Cardiac muscle cell (in vitro differentiated cells and primary cell): ENCODE results near the gene KHSRP. TPM values are rescaled to one million over a fixed set of nuclear protein-coding genes. Genes with fewer than 3 reads are reported as not detected.
"Not testable (repeated sequence)": the region's sequence is repeated elsewhere in the genome, so short reads cannot be mapped to it uniquely, and the experiment has no call there.

Source experiments
- DNase-seq, 2 donors: peaks; one replicate each; pipeline versions ENCODE4 v3.0.0 to v3.0.0-alpha.2; 2010 to 2017; ENCODE audit warnings: low read depth in 1 of 2, low spot score in 1 of 2
- H3K27ac ChIP-seq: fragments of 200-600 bp; sonication (generic); 2 replicates; pipeline ENCODE4 v1.5.1; 2016
- H3K27me3 ChIP-seq: fragments of 200-600 bp; sonication (generic); 2 replicates; pipeline ENCODE4 v1.6.0; 2016; ENCODE audit warnings: control low read depth
- H3K36me3 ChIP-seq: fragments of 200-600 bp; sonication (generic); 2 replicates; pipeline ENCODE4 v1.5.1; 2016; ENCODE audit warnings: control low read depth
- H3K4me1 ChIP-seq: fragments of 200-600 bp; sonication (generic); 2 replicates; pipeline ENCODE4 v1.8.1; 2017; ENCODE audit warnings: low read depth, mild to moderate bottlenecking, mixed run types
- H3K4me3 ChIP-seq: fragments of 200-600 bp; sonication (generic); 2 replicates; pipeline ENCODE4 v1.5.1; 2016; ENCODE audit warnings: mild to moderate bottlenecking
- H3K9me3 ChIP-seq: fragments of 200-600 bp; sonication (generic); 2 replicates; pipeline ENCODE4 v1.5.1; 2017; ENCODE audit warnings: low read depth, mild to moderate bottlenecking, control low read depth
- polyA plus RNA-seq: library from polyadenylated mRNA; unstranded; fragments of >200 nt; fragmentation: Nextera tagmentation; extraction: Ambion mirVana; gene quantifications from 2 replicates; pipeline ENCODE4 v1.2.1, GENCODE V29; 2016
- total RNA-seq: library from RNA; depleted of rRNA; stranded (reverse); fragments of >200 nt; gene quantifications from 2 replicates; pipeline ENCODE4 v1.2.3, GENCODE V29; 2016
- TF ChIP-seq, protein P1 (sequence below): IDR thresholded peaks from 2 replicates; pipeline ENCODE4 v1.5.1; 2012; ENCODE audit warnings: low read depth, mild to moderate bottlenecking, low read length

Gene KHSRP
- total and polyA plus RNA-seq, 2 experiments from 2014 or later, result 262 to 320 TPM

DNA sequence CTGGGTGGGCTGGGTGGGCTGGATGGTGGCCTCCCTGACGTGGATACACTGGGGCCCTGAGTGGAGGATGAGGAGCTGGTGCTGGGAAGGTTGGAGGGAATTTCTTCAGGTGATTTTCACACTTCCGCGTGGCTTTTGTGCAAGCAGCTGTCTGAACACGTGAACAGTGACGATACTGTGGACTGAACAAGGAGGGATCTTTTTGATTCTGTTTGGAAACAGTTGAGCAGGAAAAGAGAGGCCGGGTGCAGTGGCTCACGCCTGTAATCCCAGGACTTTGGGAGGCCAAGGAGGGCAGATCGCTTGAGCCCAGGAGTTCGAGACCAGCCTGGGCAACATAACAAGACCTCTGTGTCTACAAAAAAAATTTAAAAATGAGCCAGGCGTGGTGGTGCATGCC, 22.6 kb downstream of the KHSRP start:
- Histone ChIP-seq H3K27ac (no peak overlapping the region), H3K4me3 (no peak overlapping the region), H3K36me3 (no peaks in the 10 kb centered on the region), H3K9me3 (no peaks in the 10 kb centered on the region), H3K4me1 (no peaks in the 10 kb centered on the region), H3K27me3 (no peaks in the 10 kb centered on the region)
- TF ChIP-seq, protein P1, sequence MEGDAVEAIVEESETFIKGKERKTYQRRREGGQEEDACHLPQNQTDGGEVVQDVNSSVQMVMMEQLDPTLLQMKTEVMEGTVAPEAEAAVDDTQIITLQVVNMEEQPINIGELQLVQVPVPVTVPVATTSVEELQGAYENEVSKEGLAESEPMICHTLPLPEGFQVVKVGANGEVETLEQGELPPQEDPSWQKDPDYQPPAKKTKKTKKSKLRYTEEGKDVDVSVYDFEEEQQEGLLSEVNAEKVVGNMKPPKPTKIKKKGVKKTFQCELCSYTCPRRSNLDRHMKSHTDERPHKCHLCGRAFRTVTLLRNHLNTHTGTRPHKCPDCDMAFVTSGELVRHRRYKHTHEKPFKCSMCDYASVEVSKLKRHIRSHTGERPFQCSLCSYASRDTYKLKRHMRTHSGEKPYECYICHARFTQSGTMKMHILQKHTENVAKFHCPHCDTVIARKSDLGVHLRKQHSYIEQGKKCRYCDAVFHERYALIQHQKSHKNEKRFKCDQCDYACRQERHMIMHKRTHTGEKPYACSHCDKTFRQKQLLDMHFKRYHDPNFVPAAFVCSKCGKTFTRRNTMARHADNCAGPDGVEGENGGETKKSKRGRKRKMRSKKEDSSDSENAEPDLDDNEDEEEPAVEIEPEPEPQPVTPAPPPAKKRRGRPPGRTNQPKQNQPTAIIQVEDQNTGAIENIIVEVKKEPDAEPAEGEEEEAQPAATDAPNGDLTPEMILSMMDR, result no peak
- no peak for DNase-seq

DNA sequence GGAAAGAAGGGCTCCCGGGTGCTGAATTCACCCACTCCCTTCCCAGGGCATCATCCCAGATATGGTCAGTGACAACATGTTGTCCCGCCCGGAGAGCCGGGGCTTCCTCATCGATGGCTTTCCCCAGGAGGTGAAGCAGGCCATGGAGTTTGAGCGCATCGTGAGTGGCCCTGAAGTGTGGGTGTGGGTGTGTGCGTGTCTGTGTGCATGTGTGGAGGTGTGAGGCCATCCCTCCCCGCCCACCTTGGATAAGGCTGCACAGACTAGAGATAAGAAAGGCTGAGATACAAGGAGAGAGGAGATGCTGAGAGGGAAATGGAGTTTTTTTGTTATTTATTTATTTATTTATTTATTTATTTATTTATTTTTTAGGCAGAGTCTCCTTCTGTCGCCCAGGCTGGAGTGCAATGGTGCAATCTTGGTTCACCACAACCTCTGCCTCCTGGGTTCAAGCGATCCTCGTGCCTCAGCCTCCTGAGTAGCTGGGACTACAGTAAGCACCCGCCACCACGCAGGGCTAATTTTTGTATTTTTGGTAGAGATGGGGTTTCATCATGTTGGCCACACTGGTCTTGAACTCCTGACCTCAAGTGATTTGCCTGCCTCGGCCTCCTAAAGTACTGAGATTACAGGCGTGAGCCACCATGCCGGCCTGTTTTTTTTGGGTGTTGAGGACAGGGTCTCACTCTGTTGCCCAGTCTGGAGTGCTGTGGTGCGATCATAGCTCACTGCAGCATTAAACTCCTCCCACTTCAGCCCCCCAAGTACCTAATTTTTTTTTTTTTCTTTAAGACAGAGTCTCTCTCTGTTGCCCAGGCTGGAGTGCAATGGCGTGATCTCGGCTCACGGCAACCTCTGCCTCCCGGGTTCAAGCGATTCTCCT, 24.3 kb downstream of the KHSRP start:
- H3K27ac ChIP-seq, H3K36me3 ChIP-seq, H3K9me3 ChIP-seq, DNase-seq, H3K4me3 ChIP-seq, H3K4me1 ChIP-seq, H3K27me3 ChIP-seq: not testable (repeated sequence)

DNA sequence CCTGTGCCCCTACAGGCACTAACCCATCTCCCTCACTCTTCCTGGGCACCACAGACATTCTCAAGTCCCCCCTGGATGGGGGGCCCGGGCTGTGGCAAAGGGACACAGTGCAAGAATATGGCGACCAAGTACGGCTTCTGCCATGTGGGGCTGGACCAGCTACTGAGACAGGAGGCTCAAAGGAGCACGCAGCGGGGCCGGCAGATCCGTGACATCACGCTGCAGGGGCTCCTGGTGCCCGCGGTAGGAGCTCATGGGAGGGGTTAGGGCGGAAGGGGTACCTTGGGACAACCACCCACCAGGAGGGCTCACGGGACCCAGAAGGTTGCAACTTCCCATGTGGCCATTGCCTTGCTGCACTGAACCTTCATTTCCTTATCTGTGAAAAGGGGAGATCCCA, 28.3 kb downstream of the KHSRP start:
- Histone ChIP-seq H3K27ac (no peak overlapping the region), H3K36me3 (no peaks in the 10 kb centered on the region), H3K9me3 (no peaks in the 10 kb centered on the region), H3K4me1 (peaks cover 7% of the 10 kb centered on the region), H3K27me3 (no peaks in the 10 kb centered on the region), H3K4me3 (no peak overlapping the region)
- TF ChIP-seq, protein P1, result no peak
- no peak for DNase-seq

DNA sequence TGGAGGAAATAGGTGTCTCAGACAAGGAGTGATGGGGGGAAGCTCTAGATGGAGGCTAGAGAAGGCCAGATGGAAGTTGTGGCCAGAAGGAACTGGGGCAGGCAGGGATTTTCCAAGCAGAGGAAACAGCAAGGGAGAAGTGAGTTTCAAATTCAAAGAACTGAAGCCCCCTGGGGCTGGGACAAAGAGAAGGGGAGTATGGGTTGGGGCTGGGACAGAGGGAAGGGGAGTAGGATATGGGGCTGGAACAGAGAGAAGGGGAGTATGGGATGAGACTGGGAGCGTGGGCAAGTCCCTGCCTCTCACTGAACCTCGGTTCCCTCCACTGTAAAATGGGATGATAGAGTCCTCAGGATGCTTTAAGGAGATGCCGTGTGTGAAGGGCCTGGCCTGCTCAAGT, 29.8 kb downstream of the KHSRP start:
- Histone ChIP-seq H3K36me3 (peaks cover 3% of the 10 kb centered on the region), H3K4me3 (no peak overlapping the region), H3K4me1 (peaks cover 7% of the 10 kb centered on the region), H3K27ac (no peak overlapping the region), H3K27me3 (no peaks in the 10 kb centered on the region), H3K9me3 (no peaks in the 10 kb centered on the region)
- TF ChIP-seq, protein P1, result no peak
- DNase-seq, result no peak

DNA sequence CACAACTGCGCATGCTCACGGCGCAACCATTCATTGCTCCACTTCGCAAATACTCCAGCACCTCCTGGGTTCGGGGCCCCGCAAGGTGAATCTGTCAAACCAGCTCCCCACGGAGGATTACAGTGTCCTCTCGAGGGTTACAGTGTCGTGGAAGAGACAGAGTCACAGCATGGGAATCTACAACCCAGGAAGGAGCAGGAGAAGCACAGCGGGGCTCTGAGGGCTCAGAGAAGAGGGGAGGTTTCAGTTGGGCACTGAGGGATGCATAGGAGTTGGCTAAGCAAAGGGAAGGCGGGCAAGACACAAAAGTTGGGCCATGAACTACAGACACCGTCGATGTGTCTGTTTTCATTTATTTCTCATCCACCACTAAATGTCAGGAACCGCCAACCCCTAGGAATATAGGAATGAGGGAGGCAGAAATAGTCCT, 30.6 kb downstream of the KHSRP start:
- no peak for DNase-seq
- Histone ChIP-seq H3K27ac (peak overlapping the region; percentile 93), H3K4me1 (peaks cover 7% of the 10 kb centered on the region), H3K27me3 (no peaks in the 10 kb centered on the region), H3K36me3 (peaks cover 7% of the 10 kb centered on the region), H3K4me3 (peak overlapping the region; percentile 80), H3K9me3 (no peaks in the 10 kb centered on the region)
- TF ChIP-seq, protein P1, result no peak

DNA sequence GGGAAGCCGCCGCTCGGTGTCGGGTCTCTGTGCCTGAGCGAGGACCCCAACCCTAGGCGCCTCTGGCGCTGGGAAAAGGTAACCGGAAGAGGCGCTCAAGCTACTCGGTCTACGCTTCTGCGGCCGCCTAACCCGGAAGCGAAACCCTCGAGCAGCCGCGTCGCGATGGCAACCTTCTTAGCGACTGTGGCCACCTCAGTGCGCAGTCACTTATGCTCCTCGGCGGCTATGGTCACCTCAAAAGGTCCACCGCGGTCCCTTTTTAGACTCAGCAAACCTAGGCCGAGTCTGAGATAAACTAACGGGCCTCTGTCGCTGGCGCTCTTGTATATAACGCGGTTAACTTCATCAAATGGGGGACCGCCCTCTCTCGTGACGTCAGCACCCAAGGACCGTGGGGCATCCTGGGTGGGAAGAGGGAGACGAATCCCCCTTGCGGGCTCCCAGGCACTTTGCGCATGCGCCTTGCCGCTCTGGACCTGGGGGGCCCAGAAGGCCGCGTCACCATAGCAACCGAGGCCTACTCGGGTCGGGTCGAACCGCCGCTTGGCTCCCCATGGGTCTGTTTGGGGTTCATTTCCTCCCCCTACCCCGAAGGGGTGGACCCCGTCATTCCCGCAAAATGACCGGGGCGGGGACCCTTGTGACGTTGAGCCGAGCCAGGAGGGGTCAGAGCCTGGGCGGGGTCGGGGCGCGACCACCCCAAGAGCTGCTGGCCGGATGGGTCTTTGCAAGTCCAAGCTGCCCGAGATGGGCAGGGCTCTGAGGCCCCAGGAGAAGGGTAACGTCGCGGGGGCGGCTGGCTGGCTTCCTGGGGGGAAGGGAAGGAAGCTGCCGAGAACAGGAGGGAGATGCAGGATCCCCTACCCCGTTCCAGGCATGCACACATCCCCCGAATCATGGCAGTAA, 31.3 kb downstream of the KHSRP start, which contains the start of gene GTF2F1:
TSS of gene GTF2F1 (minus strand) at position 91 of the 909 bp plus-strand sequence. CDS start 169 bp downstream, outside the sequence.
- Histone ChIP-seq H3K4me1 (peaks cover 7% of the 10 kb centered on the region), H3K27ac (peak within 1 kb of the TSS; percentile 93), H3K27me3 (no peaks in the 10 kb centered on the region), H3K9me3 (no peaks in the 10 kb centered on the region), H3K36me3 (peaks cover 12% of the 10 kb centered on the region), H3K4me3 (peak within 1 kb of the TSS; percentile 80)
- peak; percentile 97 to 98 for DNase-seq
- TF ChIP-seq, protein P1, result no peak
